HepG2 (cell line): ENCODE data around the gene GNG3. TPM values are rescaled to one million over a fixed set of nuclear protein-coding genes. Genes with fewer than 3 reads are reported as not detected.
A peak's percentile ranks its signal among the peaks of the same experiment; 100 is the strongest.

Experiments used
- EEA1 ChIP-seq: sonication (generic); formaldehyde crosslinking; IDR thresholded peaks from 2 replicates; pipeline ENCODE4 v1.5.1; 2020; ENCODE audit warnings: mild to moderate bottlenecking, missing genetic modification reagents, borderline replicate concordance
- GABPB1 ChIP-seq: IDR thresholded peaks from 2 replicates; pipeline ENCODE4 v1.6.1; 2016; ENCODE audit warnings: mild to moderate bottlenecking, missing genetic modification reagents, moderate library complexity, missing compliant biosample characterization
- HBP1 ChIP-seq: IDR thresholded peaks from 2 replicates; pipeline ENCODE4 v1.6.1; 2016; ENCODE audit warnings: low read depth, control low read depth
- HINFP ChIP-seq: sonication (generic); formaldehyde crosslinking; IDR thresholded peaks from 2 replicates; pipeline ENCODE4 v1.4.0; 2020; ENCODE audit warnings: low read depth, mild to moderate bottlenecking, missing genetic modification reagents
- LCORL ChIP-seq, 2 experiments: fragments of 450-650 bp in 1 of 2; sonication (generic) in 1 of 2; formaldehyde crosslinking in 1 of 2; IDR thresholded peaks; 2 replicates each; pipeline versions ENCODE4 v1.5.0 to v1.6.1; 2017 to 2020; ENCODE audit warnings: antibody characterized with exemption in 1 of 2, missing genetic modification reagents in 1 of 2
- MYPOP ChIP-seq: sonication (generic); formaldehyde crosslinking; IDR thresholded peaks from 2 replicates; pipeline ENCODE4 v1.8.1; 2023; ENCODE audit warnings: mild to moderate bottlenecking, moderate library complexity, missing genetic modification reagents
- NRL ChIP-seq: sonication (generic); formaldehyde crosslinking; IDR thresholded peaks from 2 replicates; pipeline ENCODE4 v1.5.0; 2020; ENCODE audit warnings: missing genetic modification reagents, mild to moderate bottlenecking, moderate library complexity, borderline replicate concordance
- PCBP1 ChIP-seq: fragments of 200-400 bp; formaldehyde crosslinking; IDR thresholded peaks from 2 replicates; pipeline ENCODE4 v1.6.1; 2017; ENCODE audit warnings: mild to moderate bottlenecking, low read depth, low read length, borderline replicate concordance
- POLR2AphosphoS2 ChIP-seq: IDR thresholded peaks from 2 replicates; pipeline ENCODE4 v1.6.1; 2011; ENCODE audit warnings: low read depth, low read length, improper control_type of control experiment
- SNAPC2 ChIP-seq: sonication (generic); formaldehyde crosslinking; IDR thresholded peaks from 2 replicates; pipeline ENCODE4 v1.8.1; 2022; ENCODE audit warnings: mild to moderate bottlenecking, missing genetic modification reagents
- TP53 ChIP-seq: sonication (generic); formaldehyde crosslinking; conservative IDR thresholded peaks from 2 replicates; pipeline ENCODE4 v1.4.0; 2020; ENCODE audit warnings: missing genetic modification reagents
- ZMYM3 ChIP-seq: sonication (generic); formaldehyde crosslinking; IDR thresholded peaks from 2 replicates; pipeline ENCODE4 v1.5.1; 2020; ENCODE audit warnings: mild to moderate bottlenecking, missing genetic modification reagents
- ZNF10 ChIP-seq: sonication (generic); formaldehyde crosslinking; IDR thresholded peaks from 2 replicates; pipeline ENCODE4 v1.4.0; 2020; ENCODE audit warnings: mild to moderate bottlenecking, low read depth, missing genetic modification reagents, borderline replicate concordance
- ZNF18 ChIP-seq: sonication (generic); formaldehyde crosslinking; IDR thresholded peaks from 2 replicates; pipeline ENCODE4 v1.8.0; 2022; ENCODE audit warnings: mild to moderate bottlenecking, missing genetic modification reagents; ENCODE audit not compliant: insufficient replicate concordance
- ZNF253 ChIP-seq: sonication (generic); formaldehyde crosslinking; IDR thresholded peaks from 2 replicates; pipeline ENCODE4 v1.8.0; 2022; ENCODE audit warnings: mild to moderate bottlenecking, missing genetic modification reagents, borderline replicate concordance
- ZNF451 ChIP-seq: sonication (generic); formaldehyde crosslinking; IDR thresholded peaks from 2 replicates; pipeline ENCODE4 v1.5.0; 2020; ENCODE audit warnings: mild to moderate bottlenecking, missing genetic modification reagents
- ZNF567 ChIP-seq: sonication (generic); formaldehyde crosslinking; IDR thresholded peaks from 2 replicates; pipeline ENCODE4 v1.8.1; 2023; ENCODE audit warnings: mild to moderate bottlenecking, missing genetic modification reagents, borderline replicate concordance
- ZNF614 ChIP-seq: IDR thresholded peaks from 2 replicates; pipeline ENCODE4 v1.6.1; 2018; ENCODE audit warnings: missing biosample characterization, missing genetic modification reagents, inconsistent platforms, borderline replicate concordance
- ZSCAN25 ChIP-seq: sonication (generic); formaldehyde crosslinking; IDR thresholded peaks from 2 replicates; pipeline ENCODE4 v1.8.0; 2022; ENCODE audit warnings: mild to moderate bottlenecking, missing genetic modification reagents
- polyA plus RNA-seq, 8 experiments: library from polyadenylated mRNA; depleted of rRNA in 3 of 8; stranded (reverse) in 7 of 8; unstranded in 1 of 8; fragments of >200 nt; fragmentation: Illumina TruSeq in 4 of 8; extraction: Trizol in 4 of 8; gene quantifications; 2 replicates each; pipeline versions ENCODE4 v1.2.1 to v1.2.3, GENCODE V29; 2011 to 2016; ENCODE audit warnings: low read depth in 4 of 8, missing spikeins in 1 of 8, mixed read lengths in 1 of 8; ENCODE audit not compliant: insufficient read depth in 1 of 8
- total RNA-seq, 5 experiments: library from RNA; depleted of rRNA; stranded (reverse); fragments of >200 nt; fragmentation: Illumina TruSeq; extraction: Trizol; gene quantifications; 2 replicates each; pipeline ENCODE4 v1.2.3, GENCODE V29; 2016; ENCODE audit warnings: low read depth in 1 of 5
- TF ChIP-seq, protein P1 (sequence below): sonication (generic); formaldehyde crosslinking; IDR thresholded peaks from 2 replicates; pipeline ENCODE4 v1.5.1; 2020; ENCODE audit warnings: missing genetic modification reagents, mild to moderate bottlenecking, borderline replicate concordance

The GNG3 gene
- total and polyA plus RNA-seq, 2 of the 13 experiments (the other 11 are each of a cell fraction or from before 2014, with no cell fraction given): not detected

DNA sequence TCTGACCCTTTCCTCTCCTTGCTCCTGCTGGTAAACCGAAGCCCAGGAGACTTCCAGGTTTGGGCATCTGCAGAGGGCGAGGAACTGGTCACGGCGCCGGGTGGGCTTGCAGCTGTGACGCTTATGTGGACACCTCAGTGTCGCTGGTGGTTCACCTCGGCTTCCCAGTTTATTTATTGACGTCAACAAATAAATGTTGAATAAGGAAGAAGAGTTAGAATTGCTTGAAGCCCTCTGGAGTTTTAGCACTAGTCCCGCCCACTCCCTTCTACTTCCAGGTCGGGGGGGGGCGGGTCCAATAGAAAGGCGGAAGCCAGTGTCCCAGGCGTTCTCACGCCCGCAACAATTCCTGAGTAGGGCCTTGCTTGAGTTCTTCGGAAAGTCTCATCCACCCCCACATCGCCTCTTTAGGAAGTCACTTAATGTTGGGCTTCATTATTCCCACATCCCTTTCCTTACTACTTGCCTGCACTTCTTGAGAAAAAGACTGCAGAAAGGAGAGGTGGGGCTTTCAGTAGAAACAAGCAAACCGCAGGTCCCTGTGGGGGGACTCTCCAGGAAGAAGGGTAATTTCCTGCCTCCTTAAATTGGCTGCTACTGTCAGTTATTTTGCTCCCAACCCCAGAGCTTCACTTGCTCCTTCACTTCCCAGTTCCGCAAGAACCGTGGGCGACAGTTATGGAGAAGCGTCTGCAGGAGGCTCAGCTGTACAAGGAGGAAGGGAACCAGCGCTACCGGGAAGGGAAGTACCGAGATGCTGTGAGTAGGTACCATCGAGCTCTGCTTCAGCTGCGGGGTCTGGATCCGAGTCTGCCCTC, 20.9 kb downstream of the GNG3 start, which contains the start of gene TTC9C (continued):
- TF ChIP-seq, protein P1, sequence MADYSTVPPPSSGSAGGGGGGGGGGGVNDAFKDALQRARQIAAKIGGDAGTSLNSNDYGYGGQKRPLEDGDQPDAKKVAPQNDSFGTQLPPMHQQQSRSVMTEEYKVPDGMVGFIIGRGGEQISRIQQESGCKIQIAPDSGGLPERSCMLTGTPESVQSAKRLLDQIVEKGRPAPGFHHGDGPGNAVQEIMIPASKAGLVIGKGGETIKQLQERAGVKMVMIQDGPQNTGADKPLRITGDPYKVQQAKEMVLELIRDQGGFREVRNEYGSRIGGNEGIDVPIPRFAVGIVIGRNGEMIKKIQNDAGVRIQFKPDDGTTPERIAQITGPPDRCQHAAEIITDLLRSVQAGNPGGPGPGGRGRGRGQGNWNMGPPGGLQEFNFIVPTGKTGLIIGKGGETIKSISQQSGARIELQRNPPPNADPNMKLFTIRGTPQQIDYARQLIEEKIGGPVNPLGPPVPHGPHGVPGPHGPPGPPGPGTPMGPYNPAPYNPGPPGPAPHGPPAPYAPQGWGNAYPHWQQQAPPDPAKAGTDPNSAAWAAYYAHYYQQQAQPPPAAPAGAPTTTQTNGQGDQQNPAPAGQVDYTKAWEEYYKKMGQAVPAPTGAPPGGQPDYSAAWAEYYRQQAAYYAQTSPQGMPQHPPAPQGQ (CRISPR knock-in tag): no peak
- TF ChIP-seq ZMYM3 (CRISPR knock-in tag) (no peak), ZNF567 (CRISPR knock-in tag) (no peak), ZNF18 (CRISPR knock-in tag) (no peak), EEA1 (CRISPR knock-in tag) (0 out of 2 replicates have a peak, but pooled peaks have one; percentile 45), ZNF451 (CRISPR knock-in tag) (peak; percentile 62; the same call in 1 of the 2 replicates), MYPOP (CRISPR knock-in tag) (no peak; the same call in 1 of the 2 replicates), HBP1 (CRISPR knock-in tag) (peak; percentile 82), LCORL (IDR thresholded peaks at IDR 0.05) (no peak), LCORL (CRISPR knock-in tag; IDR thresholded peaks at IDR 0.05) (no peak), ZNF614 (CRISPR knock-in tag) (no peak), TP53 (CRISPR knock-in tag) (0 out of 2 replicates have a peak, but pooled peaks have one; percentile 37), POLR2AphosphoS2 (no peak), PCBP1 (no peak), HINFP (CRISPR knock-in tag) (no peak), NRL (CRISPR knock-in tag) (no peak), ZNF10 (no peak), GABPB1 (CRISPR knock-in tag) (peak; percentile 93), SNAPC2 (no peak), ZNF253 (CRISPR knock-in tag) (no peak), ZSCAN25 (CRISPR knock-in tag) (no peak)
